HCT116 (cell line): ENCODE results near the gene CYSRT1.

ENCODE experiments used
- CTCF ChIP-seq, 3 experiments: fragments of 200-600 bp in 1 of 3; sonication (generic) in 1 of 3; IDR thresholded peaks in 2 of 3; conservative IDR thresholded peaks in 1 of 3; 2 replicates each; pipeline ENCODE4 v1.5.1; 2012 to 2017; ENCODE audit warnings: low read depth in 2 of 3, low read length in 2 of 3, antibody characterized with exemption in 1 of 3, borderline replicate concordance in 1 of 3, control low read depth in 1 of 3, mild to moderate bottlenecking in 1 of 3, mixed read lengths in 1 of 3, mixed run types in 1 of 3, moderate library complexity in 1 of 3; ENCODE audit not compliant: insufficient read depth in 1 of 3
- EZH2 ChIP-seq: fragments of 200-600 bp; sonication (generic); IDR thresholded peaks from 2 replicates; pipeline ENCODE4 v1.6.1; 2017; ENCODE audit warnings: antibody characterized with exemption, mixed run types
- POLR2A ChIP-seq: IDR thresholded peaks from 2 replicates; pipeline ENCODE4 v1.7.0; 2011; ENCODE audit warnings: borderline replicate concordance; ENCODE audit not compliant: insufficient read depth, insufficient read length; ENCODE audit errors: extremely low read depth
- REST ChIP-seq: IDR thresholded peaks from 2 replicates; pipeline ENCODE4 v1.6.1; 2012; ENCODE audit warnings: low read depth
- SRF ChIP-seq: IDR thresholded peaks from 2 replicates; pipeline ENCODE4 v1.6.1; 2012; ENCODE audit warnings: low read depth
- TF ChIP-seq, protein P1 (sequence below): IDR thresholded peaks from 2 replicates; pipeline ENCODE4 v1.6.1; 2012

GRCh38 chr9:137256362-137256761 is 31.4 kb downstream of the CYSRT1 start:
- TF ChIP-seq POLR2A, result no peak
- TF ChIP-seq REST, result no peak
- TF ChIP-seq CTCF (IDR thresholded peaks at IDR 0.05 in 2 of 3, conservative IDR thresholded peaks at IDR 0.05 in 1 of 3; ENCODE audit: borderline replicate concordance in 1 of 3, insufficient read depth in 1 of 3, low read depth in 2 of 3, low read length in 2 of 3), result no peak
- TF ChIP-seq, protein P1, sequence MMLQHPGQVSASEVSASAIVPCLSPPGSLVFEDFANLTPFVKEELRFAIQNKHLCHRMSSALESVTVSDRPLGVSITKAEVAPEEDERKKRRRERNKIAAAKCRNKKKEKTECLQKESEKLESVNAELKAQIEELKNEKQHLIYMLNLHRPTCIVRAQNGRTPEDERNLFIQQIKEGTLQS, result no peak
- no peak for TF ChIP-seq EZH2
- TF ChIP-seq SRF, result no peak
